Kasumi-1 (cell line): Measurements from ENCODE around the gene BCL11A.

Experiments
- DNase-seq, 2 experiments: peaks; one replicate each; lab custom pipeline; 2025; lab: John Stamatoyannopoulos, UW

The BCL11A gene

GRCh38 chr2:60505240-60505879, 48.1 kb downstream of the BCL11A start:
- no peak for DNase-seq

- no peak for DNase-seq
Observed at GRCh38 chr2:60504049-60504448, 49.4 kb downstream of the BCL11A start.

- no peak for DNase-seq
Observed at GRCh38 chr2:60502144-60502543, 51.3 kb downstream of the BCL11A start.

- DNase-seq, result no peak
Observed at GRCh38 chr2:60500861-60501260, 52.6 kb downstream of the BCL11A start.

GRCh38 chr2:60499651-60500265, 53.7 kb downstream of the BCL11A start:
- DNase-seq, result no peak

- no peak for DNase-seq
Observed at GRCh38 chr2:60498816-60499429, 54.5 kb downstream of the BCL11A start.

GRCh38 chr2:60498127-60498815, 55.2 kb downstream of the BCL11A start:
- no peak for DNase-seq

GRCh38 chr2:60497500-60497899, 56.0 kb downstream of the BCL11A start:
- DNase-seq, result no peak

- no peak for DNase-seq
Observed at GRCh38 chr2:60496956-60497355, 56.5 kb downstream of the BCL11A start.

- DNase-seq, result no peak
Observed at GRCh38 chr2:60496475-60496874, 57.0 kb downstream of the BCL11A start.

- no peak for DNase-seq
Observed at GRCh38 chr2:60495041-60495625, 58.3 kb downstream of the BCL11A start.

GRCh38 chr2:60493804-60494387, 59.6 kb downstream of the BCL11A start:
- DNase-seq, result no peak

- DNase-seq, result no peak
Observed at GRCh38 chr2:60492548-60492947, 60.9 kb downstream of the BCL11A start.

GRCh38 chr2:60490848-60491247, 62.6 kb downstream of the BCL11A start:
- no peak for DNase-seq

- no peak for DNase-seq
Observed at GRCh38 chr2:60490441-60490840, 63.0 kb downstream of the BCL11A start.

GRCh38 chr2:60489289-60489688, 64.2 kb downstream of the BCL11A start:
- no peak for DNase-seq

- DNase-seq, result no peak
Observed at GRCh38 chr2:60488291-60488690, 65.2 kb downstream of the BCL11A start.

- DNase-seq, result no peak
Observed at GRCh38 chr2:60487174-60487573, 66.3 kb downstream of the BCL11A start.

GRCh38 chr2:60486551-60486950, 66.9 kb downstream of the BCL11A start:
- no peak for DNase-seq

GRCh38 chr2:60486067-60486466, 67.4 kb downstream of the BCL11A start:
- DNase-seq, result no peak

- no peak for DNase-seq
Observed at GRCh38 chr2:60485550-60485949, 67.9 kb downstream of the BCL11A start.

GRCh38 chr2:60485055-60485454, 68.4 kb downstream of the BCL11A start:
- no peak for DNase-seq
